ENCODE measurements around the gene DLG1.

- TF ChIP-seq POLR2A (IDR thresholded peaks at IDR 0.05; ENCODE audit: low read depth, low read length) (no peak), SMC3 (IDR thresholded peaks at IDR 0.05; ENCODE audit: low read depth, low read length) (no peak), NFE2L2 (IDR thresholded peaks at IDR 0.05; ENCODE audit: low read depth, low read length) (no peak), CHD1 (IDR thresholded peaks at IDR 0.05; ENCODE audit: low read depth, low read length) (no peak), CEBPB (IDR thresholded peaks at IDR 0.05; ENCODE audit: low read depth, low read length) (no peak), RCOR1 (IDR thresholded peaks at IDR 0.05; ENCODE audit: insufficient replicate concordance, low read length) (no peak)
- TF ChIP-seq, protein P1, sequence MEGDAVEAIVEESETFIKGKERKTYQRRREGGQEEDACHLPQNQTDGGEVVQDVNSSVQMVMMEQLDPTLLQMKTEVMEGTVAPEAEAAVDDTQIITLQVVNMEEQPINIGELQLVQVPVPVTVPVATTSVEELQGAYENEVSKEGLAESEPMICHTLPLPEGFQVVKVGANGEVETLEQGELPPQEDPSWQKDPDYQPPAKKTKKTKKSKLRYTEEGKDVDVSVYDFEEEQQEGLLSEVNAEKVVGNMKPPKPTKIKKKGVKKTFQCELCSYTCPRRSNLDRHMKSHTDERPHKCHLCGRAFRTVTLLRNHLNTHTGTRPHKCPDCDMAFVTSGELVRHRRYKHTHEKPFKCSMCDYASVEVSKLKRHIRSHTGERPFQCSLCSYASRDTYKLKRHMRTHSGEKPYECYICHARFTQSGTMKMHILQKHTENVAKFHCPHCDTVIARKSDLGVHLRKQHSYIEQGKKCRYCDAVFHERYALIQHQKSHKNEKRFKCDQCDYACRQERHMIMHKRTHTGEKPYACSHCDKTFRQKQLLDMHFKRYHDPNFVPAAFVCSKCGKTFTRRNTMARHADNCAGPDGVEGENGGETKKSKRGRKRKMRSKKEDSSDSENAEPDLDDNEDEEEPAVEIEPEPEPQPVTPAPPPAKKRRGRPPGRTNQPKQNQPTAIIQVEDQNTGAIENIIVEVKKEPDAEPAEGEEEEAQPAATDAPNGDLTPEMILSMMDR (conservative IDR thresholded peaks at IDR 0.05; ENCODE audit: low read depth, low read length), result no peak
- TF ChIP-seq, protein P2, sequence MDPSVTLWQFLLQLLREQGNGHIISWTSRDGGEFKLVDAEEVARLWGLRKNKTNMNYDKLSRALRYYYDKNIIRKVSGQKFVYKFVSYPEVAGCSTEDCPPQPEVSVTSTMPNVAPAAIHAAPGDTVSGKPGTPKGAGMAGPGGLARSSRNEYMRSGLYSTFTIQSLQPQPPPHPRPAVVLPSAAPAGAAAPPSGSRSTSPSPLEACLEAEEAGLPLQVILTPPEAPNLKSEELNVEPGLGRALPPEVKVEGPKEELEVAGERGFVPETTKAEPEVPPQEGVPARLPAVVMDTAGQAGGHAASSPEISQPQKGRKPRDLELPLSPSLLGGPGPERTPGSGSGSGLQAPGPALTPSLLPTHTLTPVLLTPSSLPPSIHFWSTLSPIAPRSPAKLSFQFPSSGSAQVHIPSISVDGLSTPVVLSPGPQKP (IDR thresholded peaks at IDR 0.05; ENCODE audit: borderline replicate concordance, low read depth, low read length), result no peak
- TF ChIP-seq, protein P3, sequence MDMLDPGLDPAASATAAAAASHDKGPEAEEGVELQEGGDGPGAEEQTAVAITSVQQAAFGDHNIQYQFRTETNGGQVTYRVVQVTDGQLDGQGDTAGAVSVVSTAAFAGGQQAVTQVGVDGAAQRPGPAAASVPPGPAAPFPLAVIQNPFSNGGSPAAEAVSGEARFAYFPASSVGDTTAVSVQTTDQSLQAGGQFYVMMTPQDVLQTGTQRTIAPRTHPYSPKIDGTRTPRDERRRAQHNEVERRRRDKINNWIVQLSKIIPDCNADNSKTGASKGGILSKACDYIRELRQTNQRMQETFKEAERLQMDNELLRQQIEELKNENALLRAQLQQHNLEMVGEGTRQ (IDR thresholded peaks at IDR 0.05; ENCODE audit: low read depth, low read length), result no peak
These were observed 124.8 kb downstream of the DLG1 start for GRCh38 chr3:197173620-197174019.

Data from IMR-90 (cell line).